ENCODE data around the gene SULT6B1.

DNA sequence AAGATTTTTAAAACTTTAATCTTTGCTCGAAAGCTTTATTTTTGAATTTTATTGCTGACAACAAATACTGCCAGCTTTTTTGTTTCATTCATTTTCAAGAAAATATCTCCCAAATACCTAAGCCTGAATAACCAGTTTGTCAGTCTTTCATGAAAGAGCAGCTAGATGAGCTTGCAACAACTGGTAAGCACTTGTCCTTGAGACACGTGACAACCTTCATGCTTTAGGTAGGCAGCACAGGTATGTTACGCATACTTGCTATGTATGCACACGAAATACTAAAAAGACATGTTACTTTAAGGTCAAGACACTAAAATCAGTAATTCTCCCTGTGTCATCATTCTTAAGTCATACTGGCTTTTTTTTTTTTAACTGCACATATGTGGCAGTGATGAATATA lies 30.6 kb upstream of the SULT6B1 start:
- TF ChIP-seq, protein P1, sequence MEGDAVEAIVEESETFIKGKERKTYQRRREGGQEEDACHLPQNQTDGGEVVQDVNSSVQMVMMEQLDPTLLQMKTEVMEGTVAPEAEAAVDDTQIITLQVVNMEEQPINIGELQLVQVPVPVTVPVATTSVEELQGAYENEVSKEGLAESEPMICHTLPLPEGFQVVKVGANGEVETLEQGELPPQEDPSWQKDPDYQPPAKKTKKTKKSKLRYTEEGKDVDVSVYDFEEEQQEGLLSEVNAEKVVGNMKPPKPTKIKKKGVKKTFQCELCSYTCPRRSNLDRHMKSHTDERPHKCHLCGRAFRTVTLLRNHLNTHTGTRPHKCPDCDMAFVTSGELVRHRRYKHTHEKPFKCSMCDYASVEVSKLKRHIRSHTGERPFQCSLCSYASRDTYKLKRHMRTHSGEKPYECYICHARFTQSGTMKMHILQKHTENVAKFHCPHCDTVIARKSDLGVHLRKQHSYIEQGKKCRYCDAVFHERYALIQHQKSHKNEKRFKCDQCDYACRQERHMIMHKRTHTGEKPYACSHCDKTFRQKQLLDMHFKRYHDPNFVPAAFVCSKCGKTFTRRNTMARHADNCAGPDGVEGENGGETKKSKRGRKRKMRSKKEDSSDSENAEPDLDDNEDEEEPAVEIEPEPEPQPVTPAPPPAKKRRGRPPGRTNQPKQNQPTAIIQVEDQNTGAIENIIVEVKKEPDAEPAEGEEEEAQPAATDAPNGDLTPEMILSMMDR (IDR thresholded peaks at IDR 0.05; ENCODE audit: extremely low read depth in 1 of 2, insufficient read depth in 1 of 2, low read depth in 1 of 2, low read length in 2 of 2), result no peak
- TF ChIP-seq POLR2AphosphoS5 (IDR thresholded peaks at IDR 0.05; ENCODE audit: insufficient read depth, low read depth, low read length) (no peak), POLR2A (IDR thresholded peaks at IDR 0.05; ENCODE audit: low read depth, low read length) (no peak), GATA2 (IDR thresholded peaks at IDR 0.05; ENCODE audit: insufficient read depth, insufficient read length, low read depth, low read length) (no peak)
